Measurements from ENCODE around the gene LAMA2. TPM values are rescaled to one million over a fixed set of nuclear protein-coding genes. Genes with fewer than 3 reads are reported as not detected.

The LAMA2 gene
- total RNA-seq, 3 donors from 2014 or later, result 116 to 293 (median 118) TPM

DNA sequence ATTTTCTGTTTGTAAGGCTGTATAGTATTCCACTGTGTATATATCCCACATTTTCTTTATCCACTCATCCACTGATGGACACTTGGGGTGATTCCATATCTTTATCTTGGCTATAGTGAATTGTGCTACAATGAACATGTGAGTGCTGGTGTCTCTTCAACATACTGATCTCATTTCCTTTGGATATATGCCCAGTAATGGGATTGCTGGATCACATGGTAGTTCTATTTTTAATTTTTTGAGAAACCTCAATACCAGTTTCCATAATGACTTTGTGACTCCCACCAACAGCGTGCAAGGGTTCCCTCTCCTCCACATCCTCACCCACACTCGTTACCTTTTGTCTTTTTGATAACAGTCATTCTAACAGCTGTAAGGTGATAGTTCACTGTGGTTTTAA is 661.0 kb downstream of the LAMA2 start:
- H3K4me3 ChIP-seq, result no peak overlapping the region
- no peaks in the 10 kb centered on the region for H3K27me3 ChIP-seq
- intact Hi-C loops (cut with DNase I; ENCODE audit: low total_unique reads), result loop anchor here (10.0 kb wide), 1 partner anchor 1899 kb away; no protein-coding TSS in a partner anchor
- H3K27ac ChIP-seq, result no peak overlapping the region
- no peaks in the 10 kb centered on the region for H3K4me1 ChIP-seq
- H3K9me3 ChIP-seq, result no peaks in the 10 kb centered on the region
- no peaks in the 10 kb centered on the region for H3K36me3 ChIP-seq
- no peak for DNase-seq (ENCODE audit: low spot score in 2 of 2)
- no peak for TF ChIP-seq POLR2AphosphoS5 (IDR thresholded peaks at IDR 0.05)
- TF ChIP-seq, protein P1, sequence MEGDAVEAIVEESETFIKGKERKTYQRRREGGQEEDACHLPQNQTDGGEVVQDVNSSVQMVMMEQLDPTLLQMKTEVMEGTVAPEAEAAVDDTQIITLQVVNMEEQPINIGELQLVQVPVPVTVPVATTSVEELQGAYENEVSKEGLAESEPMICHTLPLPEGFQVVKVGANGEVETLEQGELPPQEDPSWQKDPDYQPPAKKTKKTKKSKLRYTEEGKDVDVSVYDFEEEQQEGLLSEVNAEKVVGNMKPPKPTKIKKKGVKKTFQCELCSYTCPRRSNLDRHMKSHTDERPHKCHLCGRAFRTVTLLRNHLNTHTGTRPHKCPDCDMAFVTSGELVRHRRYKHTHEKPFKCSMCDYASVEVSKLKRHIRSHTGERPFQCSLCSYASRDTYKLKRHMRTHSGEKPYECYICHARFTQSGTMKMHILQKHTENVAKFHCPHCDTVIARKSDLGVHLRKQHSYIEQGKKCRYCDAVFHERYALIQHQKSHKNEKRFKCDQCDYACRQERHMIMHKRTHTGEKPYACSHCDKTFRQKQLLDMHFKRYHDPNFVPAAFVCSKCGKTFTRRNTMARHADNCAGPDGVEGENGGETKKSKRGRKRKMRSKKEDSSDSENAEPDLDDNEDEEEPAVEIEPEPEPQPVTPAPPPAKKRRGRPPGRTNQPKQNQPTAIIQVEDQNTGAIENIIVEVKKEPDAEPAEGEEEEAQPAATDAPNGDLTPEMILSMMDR (IDR thresholded peaks at IDR 0.05), result no peak
- no peak for TF ChIP-seq POLR2A (IDR thresholded peaks at IDR 0.05)

DNA sequence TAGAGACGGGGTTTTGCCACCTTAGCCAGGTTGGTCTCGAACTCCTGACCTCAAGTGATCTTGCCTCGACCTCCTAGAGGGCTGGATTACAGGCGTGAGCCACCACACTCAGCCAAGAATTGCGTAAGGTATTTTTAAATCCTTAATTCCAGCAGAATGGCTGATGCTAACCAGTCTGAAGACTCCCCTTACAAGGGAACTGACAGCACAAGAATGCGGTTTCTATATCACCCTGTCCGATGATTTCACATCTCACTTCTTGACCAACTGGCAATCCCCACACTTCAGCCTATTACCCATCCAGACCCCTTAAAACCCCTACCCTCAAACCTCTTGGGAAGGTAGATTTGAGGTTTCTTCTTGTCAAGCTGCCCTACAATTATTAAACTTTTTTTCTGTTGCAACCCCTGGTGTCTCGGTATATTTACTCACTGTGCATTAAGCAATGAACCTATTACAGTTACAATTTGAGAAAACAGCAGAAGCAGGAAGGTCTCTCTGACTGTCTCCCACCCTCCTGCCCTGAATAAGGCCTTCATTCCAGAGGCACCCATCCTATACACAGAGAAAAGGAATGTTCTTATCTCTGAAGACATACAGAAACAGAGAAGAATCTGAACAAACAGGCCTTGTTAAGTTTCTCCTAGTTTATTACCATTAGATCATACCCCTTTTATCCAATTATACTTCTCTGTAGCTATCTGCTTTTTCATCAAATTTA is 662.1 kb downstream of the LAMA2 start:
- intact Hi-C loops (cut with DNase I; ENCODE audit: low total_unique reads), result loop anchor here (10.0 kb wide), 1 partner anchor 1900 kb away; no protein-coding TSS in a partner anchor
- TF ChIP-seq POLR2A (IDR thresholded peaks at IDR 0.05), result no peak
- TF ChIP-seq, protein P1 (IDR thresholded peaks at IDR 0.05), result no peak
- Histone ChIP-seq H3K36me3 (no peaks in the 10 kb centered on the region), H3K4me3 (no peak overlapping the region), H3K4me1 (no peaks in the 10 kb centered on the region), H3K27me3 (no peaks in the 10 kb centered on the region), H3K9me3 (no peaks in the 10 kb centered on the region), H3K27ac (no peak overlapping the region)
- DNase-seq (ENCODE audit: low spot score in 2 of 2), result no peak

DNA sequence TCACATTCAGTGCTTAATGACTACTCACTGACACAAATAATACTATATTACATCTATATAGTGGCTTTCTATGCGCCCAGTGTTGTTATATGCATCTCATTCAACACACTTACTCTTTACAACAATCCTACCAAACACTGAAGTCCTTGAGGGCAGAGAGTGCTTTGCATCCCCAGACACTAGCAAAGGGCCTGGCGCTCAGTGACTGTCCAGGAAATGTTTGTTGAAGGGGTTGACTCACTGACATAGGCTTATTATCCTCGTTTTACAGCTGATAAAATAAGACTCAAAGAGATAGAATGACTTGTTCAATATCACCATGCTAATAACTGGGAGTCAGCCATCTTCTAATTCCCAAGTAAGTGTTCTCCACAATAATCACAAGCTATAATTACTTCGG is 663.8 kb downstream of the LAMA2 start:
- TF ChIP-seq POLR2A (IDR thresholded peaks at IDR 0.05) (no peak), POLR2AphosphoS5 (IDR thresholded peaks at IDR 0.05) (no peak)
- TF ChIP-seq, protein P1 (IDR thresholded peaks at IDR 0.05), result no peak
- DNase-seq (ENCODE audit: low spot score in 2 of 2), result no peak
- intact Hi-C loops (cut with DNase I; ENCODE audit: low total_unique reads), result loop anchor here (10.0 kb wide), 1 partner anchor 1902 kb away; no protein-coding TSS in a partner anchor
- Histone ChIP-seq H3K4me1 (no peaks in the 10 kb centered on the region), H3K4me3 (no peak overlapping the region), H3K27me3 (no peaks in the 10 kb centered on the region), H3K36me3 (no peaks in the 10 kb centered on the region), H3K9me3 (no peaks in the 10 kb centered on the region), H3K27ac (no peak overlapping the region)

DNA sequence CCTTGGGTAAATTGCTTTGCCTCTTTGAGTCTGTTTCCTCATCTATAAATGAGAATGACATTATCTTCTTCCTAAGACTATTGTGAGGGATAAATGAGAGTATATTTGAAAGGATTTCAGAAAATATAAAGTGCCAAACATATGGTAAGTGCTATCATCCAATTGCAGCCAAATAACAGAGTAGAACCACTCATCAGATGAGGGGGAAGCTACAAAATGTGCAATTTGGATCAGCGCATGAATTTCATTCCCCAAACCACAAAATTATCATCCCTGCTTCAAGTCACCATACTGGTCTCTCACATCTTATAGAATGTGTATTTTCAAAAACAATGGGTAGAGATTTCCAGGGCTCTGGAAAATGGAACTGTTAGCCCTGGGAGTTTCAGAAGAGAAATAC is 668.5 kb downstream of the LAMA2 start:
- no peak for DNase-seq (ENCODE audit: low spot score in 2 of 2)
- no peaks in the 10 kb centered on the region for H3K4me1 ChIP-seq
- TF ChIP-seq POLR2A (IDR thresholded peaks at IDR 0.05) (no peak), POLR2AphosphoS5 (IDR thresholded peaks at IDR 0.05) (no peak)
- TF ChIP-seq, protein P1 (IDR thresholded peaks at IDR 0.05), result no peak

DNA sequence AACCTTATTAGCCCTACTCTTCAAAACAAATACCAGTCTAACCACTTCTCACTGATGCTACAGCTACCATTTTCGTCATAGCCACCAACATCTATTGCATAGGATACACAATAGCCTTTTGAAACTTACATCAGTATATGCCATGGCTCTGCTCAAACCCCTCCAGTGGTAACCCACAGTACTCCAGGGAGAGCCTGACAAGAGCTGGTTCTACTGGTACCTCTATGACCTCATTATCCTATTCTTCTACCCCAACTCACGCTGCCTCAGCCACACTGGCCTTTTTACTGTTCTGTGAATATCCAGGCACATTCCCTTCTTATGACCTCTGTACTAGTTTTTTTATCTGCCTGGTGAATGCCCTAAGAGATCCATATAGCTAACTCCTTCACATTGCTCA is 669.5 kb downstream of the LAMA2 start:
- Histone ChIP-seq H3K27ac (no peak overlapping the region), H3K36me3 (no peaks in the 10 kb centered on the region), H3K9me3 (no peaks in the 10 kb centered on the region), H3K4me3 (no peak overlapping the region), H3K4me1 (no peaks in the 10 kb centered on the region), H3K27me3 (no peaks in the 10 kb centered on the region)
- no peak for TF ChIP-seq POLR2A (IDR thresholded peaks at IDR 0.05)
- TF ChIP-seq, protein P1 (IDR thresholded peaks at IDR 0.05), result no peak
- TF ChIP-seq POLR2AphosphoS5 (IDR thresholded peaks at IDR 0.05), result no peak
- intact Hi-C loops (cut with DNase I; ENCODE audit: low total_unique reads), result no loop called here
- no peak for DNase-seq (ENCODE audit: low spot score in 2 of 2)

More for the DNA sequence above, 668.5 kb downstream of the LAMA2 start:
- Histone ChIP-seq H3K9me3 (no peaks in the 10 kb centered on the region), H3K4me3 (no peak overlapping the region), H3K36me3 (no peaks in the 10 kb centered on the region), H3K27ac (no peak overlapping the region), H3K27me3 (no peaks in the 10 kb centered on the region)
- intact Hi-C loops (cut with DNase I; ENCODE audit: low total_unique reads), result no loop called here

Data from breast epithelium (tissue), 4 donors.